Mesothelial cell of epicardium (in vitro differentiated cells): ENCODE results near the gene EIF4E1B. TPM values are rescaled to one million over a fixed set of nuclear protein-coding genes. Genes with fewer than 3 reads are reported as not detected.

Experiments used
- DNase-seq, 2 experiments: peaks; one replicate each; pipeline ENCODE4 v3.0.0; 2021; ENCODE audit warnings: low spot score in 2 of 2; ENCODE audit not compliant: unreplicated experiment in 2 of 2
- H3K27ac Mint-ChIP-seq: 2 replicates; pipeline ENCODE4 v1.8.0; 2021; ENCODE audit warnings: mixed read lengths
- H3K27me3 Mint-ChIP-seq: 2 replicates; pipeline ENCODE4 v1.8.0; 2021; ENCODE audit warnings: low read depth, mixed read lengths
- H3K36me3 Mint-ChIP-seq: 2 replicates; pipeline ENCODE4 v1.8.0; 2021; ENCODE audit warnings: mixed read lengths
- H3K4me1 Mint-ChIP-seq: 2 replicates; pipeline ENCODE4 v1.8.0; 2021; ENCODE audit warnings: mixed read lengths
- H3K4me3 Mint-ChIP-seq: 2 replicates; pipeline ENCODE4 v1.8.0; 2021; ENCODE audit warnings: mild to moderate bottlenecking, moderate library complexity, mixed read lengths
- H3K9me3 Mint-ChIP-seq: 2 replicates; pipeline ENCODE4 v1.8.0; 2021; ENCODE audit warnings: mixed read lengths
- CTCF ChIP-seq: fragments of 200-600 bp; sonication (generic); IDR thresholded peaks from one replicate; pipeline ENCODE4 v1.5.0; 2021; ENCODE audit warnings: antibody characterized with exemption; ENCODE audit not compliant: unreplicated experiment
- total RNA-seq: library from RNA; stranded (reverse); gene quantifications from 3 replicates; pipeline ENCODE4 v1.2.1, GENCODE V29; 2021

The EIF4E1B gene
- total RNA-seq, 1 donor from 2014 or later, result not detected

- Mint-ChIP-seq H3K4me1 (no peaks in the 10 kb centered on the region), H3K36me3 (no peaks in the 10 kb centered on the region), H3K4me3 (no peak overlapping the region), H3K27ac (no peak overlapping the region), H3K27me3 (peaks cover 51% of the 10 kb centered on the region), H3K9me3 (no peaks in the 10 kb centered on the region)
- TF ChIP-seq CTCF, result no peak
- DNase-seq, result no peak
Observed at GRCh38 chr5:176664886-176665285, 34.4 kb downstream of the EIF4E1B start.

- H3K36me3 Mint-ChIP-seq, result no peaks in the 10 kb centered on the region
- peaks cover 51% of the 10 kb centered on the region for H3K27me3 Mint-ChIP-seq
- TF ChIP-seq CTCF, result no peak
- DNase-seq, result no peak
- no peak overlapping the region for H3K4me3 Mint-ChIP-seq
- no peak overlapping the region for H3K27ac Mint-ChIP-seq
- H3K9me3 Mint-ChIP-seq, result no peaks in the 10 kb centered on the region
- no peaks in the 10 kb centered on the region for H3K4me1 Mint-ChIP-seq
Observed at GRCh38 chr5:176665517-176665916, 35.0 kb downstream of the EIF4E1B start.

- no peak for DNase-seq
- no peaks in the 10 kb centered on the region for H3K4me1 Mint-ChIP-seq
- no peaks in the 10 kb centered on the region for H3K9me3 Mint-ChIP-seq
- peaks cover 62% of the 10 kb centered on the region for H3K27me3 Mint-ChIP-seq
- no peak overlapping the region for H3K27ac Mint-ChIP-seq
- H3K4me3 Mint-ChIP-seq, result no peak overlapping the region
- TF ChIP-seq CTCF, result no peak
- H3K36me3 Mint-ChIP-seq, result no peaks in the 10 kb centered on the region
Observed at GRCh38 chr5:176667637-176668036, 37.2 kb downstream of the EIF4E1B start.

- DNase-seq, result no peak
- H3K4me3 Mint-ChIP-seq, result no peak overlapping the region
- H3K27me3 Mint-ChIP-seq, result peaks cover 55% of the 10 kb centered on the region
- H3K4me1 Mint-ChIP-seq, result no peaks in the 10 kb centered on the region
- no peak overlapping the region for H3K27ac Mint-ChIP-seq
- no peak for TF ChIP-seq CTCF
- no peaks in the 10 kb centered on the region for H3K9me3 Mint-ChIP-seq
- no peaks in the 10 kb centered on the region for H3K36me3 Mint-ChIP-seq
Observed at GRCh38 chr5:176670449-176670848, 40.0 kb downstream of the EIF4E1B start.

GRCh38 chr5:176671399-176671798 lies 40.9 kb downstream of the EIF4E1B start:
- Mint-ChIP-seq H3K27ac (no peak overlapping the region), H3K27me3 (peaks cover 52% of the 10 kb centered on the region), H3K36me3 (no peaks in the 10 kb centered on the region), H3K4me3 (no peak overlapping the region), H3K4me1 (no peaks in the 10 kb centered on the region), H3K9me3 (no peaks in the 10 kb centered on the region)
- DNase-seq, result no peak
- TF ChIP-seq CTCF, result no peak
